Adipose tissue (tissue), 3 donors: ENCODE results near the gene INTS6L. TPM values are rescaled to one million over a fixed set of nuclear protein-coding genes. Genes with fewer than 3 reads are reported as not detected.

Experiments used
- H3K27ac ChIP-seq: one replicate; pipeline ENCODE4 v1.5.1; 2013; ENCODE audit warnings: low read depth, low read length
- WGBS, 3 donors: extraction: QIAGEN DNeasy Blood & Tissue Kit; methylation state at CpG; one replicate each; pipeline ENCODE4 v1.1.7; 2013; 5-methylcytosine and 5-hydroxymethylcytosine counted together
- polyA plus RNA-seq, 3 donors: library from polyadenylated mRNA; stranded (reverse); fragments of 200-250 nt; gene quantifications; one replicate each; pipeline ENCODE4 v1.2.3, GENCODE V29; 2013
- donor health status: healthy with polysubstance abuse.
- donor health status: Bipolar disorder and iron deficiency.
- donor health status: healthy.

Gene INTS6L
- 1 to 10 TPM; 1.2 to 2.4 (median 2.3) TPM for polyA plus RNA-seq

- peak within 1 kb of the TSS; percentile 72 for H3K27ac ChIP-seq
- 0 to 38% (median 1%) methylated on average over 32 to 49 of the region's 50 CpGs for WGBS, 3 donors
Observed at GRCh38 chrX:135520553-135521404, at the start of gene INTS6L. INTS6L (plus strand) TSS chrX:135520660; CDS start chrX:135520993, 333 bp downstream.

GRCh38 chrX:135476378-135476777 lies 44.1 kb upstream of the INTS6L start:
- WGBS, 3 donors, result 49 to 89% (median 71%) methylated on average over 3 of the region's 3 CpGs
- no peak overlapping the region for H3K27ac ChIP-seq

- 0 to 12% (median 3%) methylated on average over 3 of the region's 3 CpGs for WGBS, 3 donors
- no peak overlapping the region for H3K27ac ChIP-seq
Observed at GRCh38 chrX:135477576-135477975, 42.9 kb upstream of the INTS6L start.

GRCh38 chrX:135480076-135480475 lies 40.4 kb upstream of the INTS6L start:
- H3K27ac ChIP-seq, result no peak overlapping the region
- 69 to 88% (median 76%) methylated on average over 7 of the region's 7 CpGs for WGBS, 3 donors

GRCh38 chrX:135481696-135482179 lies 38.7 kb upstream of the INTS6L start:
- no peak overlapping the region for H3K27ac ChIP-seq
- 53 to 81% (median 70%) methylated on average over 7 of the region's 7 CpGs for WGBS, 3 donors

- H3K27ac ChIP-seq, result no peak overlapping the region
- 7 to 46% (median 37%) methylated on average over 3 of the region's 3 CpGs for WGBS, 3 donors
Observed at GRCh38 chrX:135484641-135485289, 35.7 kb upstream of the INTS6L start.

GRCh38 chrX:135489542-135489941 lies 30.9 kb upstream of the INTS6L start:
- WGBS, 3 donors, result 71 to 86% (median 77%) methylated on average over 1 of the region's 1 CpG

GRCh38 chrX:135490979-135491514 lies 29.4 kb upstream of the INTS6L start:
- 53 to 88% (median 85%) methylated on average over 4 of the region's 4 CpGs for WGBS, 3 donors

More at GRCh38 chrX:135489542-135489941, 30.9 kb upstream of the INTS6L start:
- no peak overlapping the region for H3K27ac ChIP-seq

GRCh38 chrX:135494453-135494852 lies 26.0 kb upstream of the INTS6L start:
- WGBS, 3 donors, result 72 to 95% (median 94%) methylated on average over 6 of the region's 6 CpGs

More at GRCh38 chrX:135490979-135491514, 29.4 kb upstream of the INTS6L start:
- H3K27ac ChIP-seq, result no peak overlapping the region

GRCh38 chrX:135497736-135498135 lies 22.7 kb upstream of the INTS6L start:
- WGBS, 3 donors, result 61 to 90% (median 84%) methylated on average over 5 of the region's 5 CpGs
- H3K27ac ChIP-seq, result no peak overlapping the region

More at GRCh38 chrX:135494453-135494852, 26.0 kb upstream of the INTS6L start:
- H3K27ac ChIP-seq, result no peak overlapping the region

- WGBS, 3 donors, result 71 to 96% (median 86%) methylated on average over 2 of the region's 2 CpGs
Observed at GRCh38 chrX:135498236-135498635, 22.2 kb upstream of the INTS6L start.

GRCh38 chrX:135505351-135505750 lies 15.1 kb upstream of the INTS6L start:
- no peak overlapping the region for H3K27ac ChIP-seq

More at GRCh38 chrX:135498236-135498635, 22.2 kb upstream of the INTS6L start:
- H3K27ac ChIP-seq, result no peak overlapping the region

- WGBS, 3 donors, result 64 to 80% (median 68%) methylated on average over 2 of the region's 2 CpGs
- H3K27ac ChIP-seq, result no peak overlapping the region
Observed at GRCh38 chrX:135509885-135510284, 10.6 kb upstream of the INTS6L start.

- 37 to 87% (median 50%) methylated on average over 3 of the region's 3 CpGs for WGBS, 3 donors
- H3K27ac ChIP-seq, result no peak overlapping the region
Observed at GRCh38 chrX:135512508-135513129, 7.8 kb upstream of the INTS6L start.

- 71 to 87% (median 78%) methylated on average over 4 to 5 of the region's 5 CpGs for WGBS, 3 donors
- H3K27ac ChIP-seq, result no peak overlapping the region
Observed at GRCh38 chrX:135513130-135513515, 7.3 kb upstream of the INTS6L start.

GRCh38 chrX:135516376-135516775 lies 4.1 kb upstream of the INTS6L start:
- 33 to 56% (median 36%) methylated on average over 1 of the region's 1 CpG for WGBS, 3 donors

GRCh38 chrX:135518161-135518560 lies 2.3 kb upstream of the INTS6L start:
- WGBS, 3 donors, result 61 to 94% (median 86%) methylated on average over 1 of the region's 1 CpG
- no peak overlapping the region for H3K27ac ChIP-seq

More at GRCh38 chrX:135516376-135516775, 4.1 kb upstream of the INTS6L start:
- no peak overlapping the region for H3K27ac ChIP-seq

- 1 to 30% (median 1%) methylated on average over 12 of the region's 12 CpGs for WGBS, 3 donors
- no peak overlapping the region for H3K27ac ChIP-seq
Observed at GRCh38 chrX:135520022-135520552, 373 bp upstream of the INTS6L start.
